Gastroesophageal sphincter (tissue), 4 donors: ENCODE results near the gene CDH13. TPM values are rescaled to one million over a fixed set of nuclear protein-coding genes. Genes with fewer than 3 reads are reported as not detected.

Experiments used
- ATAC-seq: fragments of 150-250 bp; one replicate; pipeline ENCODE4 v1.9.1; 2016; ENCODE audit warnings: mild to moderate bottlenecking, moderate library complexity
- H3K27ac ChIP-seq, 4 donors: fragments of 200-600 bp; sonication (generic) in 3 of 4; 1 replicate in 3 of 4; 2 replicates in 1 of 4; pipeline ENCODE4 v1.5.1; 2016 to 2019
- H3K27me3 ChIP-seq: fragments of 200-600 bp; sonication (generic); one replicate; pipeline ENCODE4 v1.5.1; 2019
- H3K36me3 ChIP-seq, 2 donors: fragments of 200-600 bp; sonication (generic); one replicate each; pipeline ENCODE4 v1.5.1; 2019; ENCODE audit warnings: control low read depth in 1 of 2
- H3K4me1 ChIP-seq, 3 donors: fragments of 200-600 bp; sonication (generic); 1 replicate in 2 of 3; 2 replicates in 1 of 3; pipeline ENCODE4 v1.5.1; 2016 to 2019; ENCODE audit warnings: control low read depth in 2 of 3
- H3K4me3 ChIP-seq, 2 donors: fragments of 200-600 bp; sonication (generic); one replicate each; pipeline ENCODE4 v1.5.1; 2019; ENCODE audit warnings: mild to moderate bottlenecking in 1 of 2, moderate library complexity in 1 of 2
- H3K9me3 ChIP-seq, 3 donors: fragments of 200-600 bp; sonication (generic); one replicate each; pipeline ENCODE4 v1.5.1; 2017 to 2019; ENCODE audit warnings: control low read depth in 2 of 3
- CTCF ChIP-seq, 4 experiments: fragments of 200-600 bp in 2 of 4; fragments of 450-650 bp in 2 of 4; sonication (generic) in 1 of 4; IDR thresholded peaks; one replicate each; pipeline ENCODE4 v1.5.1; 2017 to 2019; ENCODE audit warnings: antibody characterized with exemption in 4 of 4, mild to moderate bottlenecking in 2 of 4, moderate library complexity in 2 of 4
- EP300 ChIP-seq: sonication (generic); formaldehyde crosslinking; IDR thresholded peaks from one replicate; pipeline ENCODE4 v1.6.1; 2017; ENCODE audit warnings: antibody characterized with exemption, mild to moderate bottlenecking
- POLR2A ChIP-seq, 2 donors: fragments of 450-650 bp; IDR thresholded peaks; one replicate each; pipeline ENCODE4 v1.6.1; 2017; ENCODE audit warnings: antibody characterized with exemption in 2 of 2, mild to moderate bottlenecking in 2 of 2, moderate library complexity in 1 of 2
- POLR2AphosphoS5 ChIP-seq: sonication (generic); formaldehyde crosslinking; IDR thresholded peaks from one replicate; pipeline ENCODE4 v1.6.1; 2017; ENCODE audit warnings: antibody characterized with exemption
- WGBS, 2 donors: methylation state at CpG; one replicate each; pipeline ENCODE4 v1.1.5; 2018; ENCODE audit warnings: low coverage in 1 of 2; 5-methylcytosine and 5-hydroxymethylcytosine counted together
- total RNA-seq, 4 donors: library from RNA; depleted of rRNA; stranded (reverse); fragments of >200 nt; gene quantifications; one replicate each; pipeline ENCODE4 v1.1.0, GENCODE V29; 2016

The CDH13 gene
- total RNA-seq, 4 donors from 2014 or later = 4.2 to 22.3 (median 11.4) TPM

DNA sequence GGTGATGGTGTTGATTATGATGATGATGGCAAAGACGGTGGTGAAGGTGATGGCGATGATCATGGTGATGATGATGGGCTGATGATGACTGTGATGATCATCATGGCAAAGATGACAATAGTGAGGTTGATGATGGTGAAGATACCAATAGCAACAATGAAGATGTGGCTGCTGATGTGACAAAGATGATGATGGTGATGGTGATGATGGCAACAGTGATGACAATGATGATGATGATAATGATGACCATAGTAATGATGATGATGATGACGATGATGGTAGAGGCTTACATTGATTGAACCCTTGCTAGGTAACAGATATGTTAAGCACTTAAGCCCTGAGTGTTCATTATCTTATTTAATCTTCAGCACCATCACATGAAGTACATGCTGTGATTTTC, 817.2 kb downstream of the CDH13 start:
- no peak overlapping the region for H3K4me3 ChIP-seq
- H3K27ac ChIP-seq = no peak overlapping the region
- no peaks in the 10 kb centered on the region for H3K9me3 ChIP-seq
- H3K27me3 ChIP-seq = peaks cover 5% of the 10 kb centered on the region
- H3K36me3 ChIP-seq = no peaks in the 10 kb centered on the region
- WGBS, 2 donors = 68 to 93% methylated on average over 3 of the region's 3 CpGs
- ATAC-seq = no peak
- TF ChIP-seq POLR2A (IDR thresholded peaks at IDR 0.05) = no peak
- TF ChIP-seq CTCF (IDR thresholded peaks at IDR 0.05) = no peak
- no peak for TF ChIP-seq EP300
- no peak for TF ChIP-seq POLR2AphosphoS5
- no peaks in the 10 kb centered on the region for H3K4me1 ChIP-seq

DNA sequence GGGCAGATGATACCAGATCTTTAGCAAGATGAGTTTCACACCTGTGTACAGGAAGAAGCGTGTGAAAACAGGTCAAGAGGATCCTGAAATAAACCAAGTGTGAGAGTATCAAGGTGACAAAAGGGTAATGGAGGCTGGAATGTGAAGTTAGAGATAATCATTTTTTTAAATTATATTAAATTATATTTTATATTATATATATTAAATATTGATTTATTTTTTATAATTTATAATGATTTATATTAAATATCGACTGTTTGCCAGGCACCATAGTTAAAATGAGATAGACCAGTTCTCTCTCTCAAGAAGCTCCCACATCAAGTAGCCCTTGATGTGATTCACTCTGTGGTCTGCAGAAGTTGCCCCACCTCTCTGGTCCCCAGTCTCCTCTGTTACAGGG, 820.8 kb downstream of the CDH13 start:
- no peaks in the 10 kb centered on the region for H3K36me3 ChIP-seq
- H3K4me1 ChIP-seq = no peaks in the 10 kb centered on the region
- peaks cover 10% of the 10 kb centered on the region for H3K27me3 ChIP-seq
- WGBS, 2 donors = 59 to 66% methylated on average over 2 of the region's 2 CpGs
- TF ChIP-seq CTCF (IDR thresholded peaks at IDR 0.05) = no peak
- no peak for TF ChIP-seq EP300
- TF ChIP-seq POLR2AphosphoS5 = no peak
- TF ChIP-seq POLR2A (IDR thresholded peaks at IDR 0.05) = no peak
- no peak overlapping the region for H3K27ac ChIP-seq
- H3K9me3 ChIP-seq = no peaks in the 10 kb centered on the region
- ATAC-seq = no peak
- no peak overlapping the region for H3K4me3 ChIP-seq

GRCh38 chr16:83449861-83450260, 823.1 kb downstream of the CDH13 start:
- Histone ChIP-seq H3K27ac (no peak overlapping the region), H3K4me3 (no peak overlapping the region), H3K4me1 (no peaks in the 10 kb centered on the region), H3K27me3 (peaks cover 10% of the 10 kb centered on the region), H3K36me3 (no peaks in the 10 kb centered on the region), H3K9me3 (no peaks in the 10 kb centered on the region)
- TF ChIP-seq POLR2A (IDR thresholded peaks at IDR 0.05) (no peak), CTCF (IDR thresholded peaks at IDR 0.05) (no peak), POLR2AphosphoS5 (no peak), EP300 (no peak)
- ATAC-seq = no peak
- WGBS, 2 donors = 78 to 81% methylated on average over 8 to 11 of the region's 12 CpGs

GRCh38 chr16:83453977-83454376, 827.2 kb downstream of the CDH13 start:
- H3K27me3 ChIP-seq = peaks cover 10% of the 10 kb centered on the region
- H3K27ac ChIP-seq = no peak overlapping the region

More at GRCh38 chr16:83453977-83454376, 827.2 kb downstream of the CDH13 start:
- no peaks in the 10 kb centered on the region for H3K4me1 ChIP-seq
- no peaks in the 10 kb centered on the region for H3K36me3 ChIP-seq
- no peak for ATAC-seq
- H3K4me3 ChIP-seq = no peak overlapping the region
- TF ChIP-seq POLR2A (IDR thresholded peaks at IDR 0.05) (no peak), CTCF (IDR thresholded peaks at IDR 0.05) (no peak), POLR2AphosphoS5 (no peak)
- H3K9me3 ChIP-seq = no peaks in the 10 kb centered on the region
- WGBS, 2 donors = 0 to 30% methylated on average over 1 of the region's 2 CpGs
